ENCODE results near the gene NECTIN1.

NECTIN1 gene

DNA sequence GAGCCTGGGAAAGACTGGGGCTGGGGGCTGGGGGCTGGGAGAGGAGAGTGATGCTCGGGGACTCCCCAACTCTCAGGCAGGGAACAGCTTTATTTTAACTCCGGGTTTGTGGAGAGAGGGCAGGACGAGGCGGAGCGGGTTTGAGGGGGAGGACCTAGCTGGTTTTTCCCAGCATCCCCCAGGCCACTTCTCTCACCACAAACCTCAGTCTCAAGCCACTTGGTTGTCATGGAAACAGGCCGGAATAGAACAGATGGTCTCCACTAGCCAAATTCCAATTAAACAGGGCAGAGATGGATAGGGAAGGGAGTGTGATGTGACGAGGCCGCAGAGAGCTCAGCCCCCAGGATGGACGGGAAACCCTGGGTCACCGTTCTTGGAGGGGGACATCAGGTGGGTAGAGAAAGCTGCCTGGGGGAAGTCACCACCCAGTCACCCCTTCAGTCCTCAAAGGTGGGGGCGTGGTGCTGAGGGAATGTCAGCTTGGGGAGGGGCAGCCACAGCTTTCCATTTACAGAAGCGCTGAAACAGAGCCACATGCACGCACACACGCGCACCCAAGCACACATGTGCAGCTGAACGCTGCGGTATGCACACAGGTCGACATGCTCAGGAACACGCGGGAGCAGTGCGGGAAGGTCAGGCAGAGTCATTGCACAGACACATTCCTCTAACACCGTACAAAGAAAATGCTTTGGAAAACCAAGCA lies 19.2 kb downstream of the NECTIN1 start:
- H3K36me3 ChIP-seq (ENCODE audit: control insufficient read depth, low read length), result no peaks in the 10 kb centered on the region
- no peak overlapping the region for H3K4me2 ChIP-seq (ENCODE audit: low read length)
- no peaks in the 10 kb centered on the region for H3K9me2 ChIP-seq (replicated peaks; ENCODE audit: control insufficient read depth, low read length)
- H3F3A ChIP-seq (ENCODE audit: control insufficient read depth, insufficient read depth), result no peaks in the 10 kb centered on the region
- TF ChIP-seq, protein P1, sequence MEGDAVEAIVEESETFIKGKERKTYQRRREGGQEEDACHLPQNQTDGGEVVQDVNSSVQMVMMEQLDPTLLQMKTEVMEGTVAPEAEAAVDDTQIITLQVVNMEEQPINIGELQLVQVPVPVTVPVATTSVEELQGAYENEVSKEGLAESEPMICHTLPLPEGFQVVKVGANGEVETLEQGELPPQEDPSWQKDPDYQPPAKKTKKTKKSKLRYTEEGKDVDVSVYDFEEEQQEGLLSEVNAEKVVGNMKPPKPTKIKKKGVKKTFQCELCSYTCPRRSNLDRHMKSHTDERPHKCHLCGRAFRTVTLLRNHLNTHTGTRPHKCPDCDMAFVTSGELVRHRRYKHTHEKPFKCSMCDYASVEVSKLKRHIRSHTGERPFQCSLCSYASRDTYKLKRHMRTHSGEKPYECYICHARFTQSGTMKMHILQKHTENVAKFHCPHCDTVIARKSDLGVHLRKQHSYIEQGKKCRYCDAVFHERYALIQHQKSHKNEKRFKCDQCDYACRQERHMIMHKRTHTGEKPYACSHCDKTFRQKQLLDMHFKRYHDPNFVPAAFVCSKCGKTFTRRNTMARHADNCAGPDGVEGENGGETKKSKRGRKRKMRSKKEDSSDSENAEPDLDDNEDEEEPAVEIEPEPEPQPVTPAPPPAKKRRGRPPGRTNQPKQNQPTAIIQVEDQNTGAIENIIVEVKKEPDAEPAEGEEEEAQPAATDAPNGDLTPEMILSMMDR (IDR thresholded peaks at IDR 0.05; ENCODE audit: low read depth, low read length, poor library complexity, severe bottlenecking), result no peak
- no peak for TF ChIP-seq EZH2phosphoT487 (IDR thresholded peaks at IDR 0.05; ENCODE audit: borderline replicate concordance, low read length)
- H3K4me1 ChIP-seq (ENCODE audit: control insufficient read depth, low read length), result no peaks in the 10 kb centered on the region
- no peaks in the 10 kb centered on the region for H3K9me3 ChIP-seq (ENCODE audit: control insufficient read depth, insufficient read depth, low read length)
- no peak overlapping the region for H3K4me3 ChIP-seq (ENCODE audit: low read length)
- no peaks in the 10 kb centered on the region for H4K20me1 ChIP-seq (ENCODE audit: control insufficient read depth, insufficient read depth, low read depth, low read length)
- H3K79me2 ChIP-seq (ENCODE audit: control insufficient read depth, low read length), result no peaks in the 10 kb centered on the region
- H3K27me3 ChIP-seq (ENCODE audit: control insufficient read depth, low read length), result peaks cover 3% of the 10 kb centered on the region; the same call in 1 of the 2 replicates
- no peak overlapping the region for H3K27ac ChIP-seq (ENCODE audit: low read depth, low read length)

DNA sequence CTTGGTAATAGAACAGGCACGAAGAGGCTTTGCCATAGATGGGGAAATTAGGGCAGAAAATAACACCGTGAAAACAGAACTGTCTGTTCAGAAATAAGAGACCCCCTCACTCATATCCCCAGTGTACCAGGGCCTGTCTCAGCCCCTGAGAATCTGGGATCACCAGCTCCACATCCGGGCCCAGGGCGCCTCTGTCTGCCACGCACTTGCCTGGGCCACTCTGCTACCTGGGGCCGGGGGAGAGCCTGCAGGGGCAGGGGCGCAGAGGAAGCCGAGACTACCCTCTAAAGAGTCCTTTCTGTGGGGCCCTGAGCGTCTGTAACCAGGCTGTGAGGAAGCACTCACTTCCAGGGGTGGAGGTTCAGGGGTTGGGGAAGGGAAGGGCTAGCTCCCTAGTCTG lies 19.8 kb downstream of the NECTIN1 start:
- H3K36me3 ChIP-seq (ENCODE audit: control insufficient read depth, low read length), result no peaks in the 10 kb centered on the region
- no peak overlapping the region for H3K27ac ChIP-seq (ENCODE audit: low read depth, low read length)
- no peaks in the 10 kb centered on the region for H4K20me1 ChIP-seq (ENCODE audit: control insufficient read depth, insufficient read depth, low read depth, low read length)
- TF ChIP-seq, protein P1 (IDR thresholded peaks at IDR 0.05; ENCODE audit: low read depth, low read length, poor library complexity, severe bottlenecking), result no peak
- TF ChIP-seq EZH2phosphoT487 (IDR thresholded peaks at IDR 0.05; ENCODE audit: borderline replicate concordance, low read length), result no peak
- no peaks in the 10 kb centered on the region for H3F3A ChIP-seq (ENCODE audit: control insufficient read depth, insufficient read depth)
- no peaks in the 10 kb centered on the region for H3K4me1 ChIP-seq (ENCODE audit: control insufficient read depth, low read length)
- no peaks in the 10 kb centered on the region for H3K9me2 ChIP-seq (replicated peaks; ENCODE audit: control insufficient read depth, low read length)
- peaks cover 3% of the 10 kb centered on the region; the same call in 1 of the 2 replicates for H3K27me3 ChIP-seq (ENCODE audit: control insufficient read depth, low read length)
- H3K4me2 ChIP-seq (ENCODE audit: low read length), result no peak overlapping the region
- no peaks in the 10 kb centered on the region for H3K9me3 ChIP-seq (ENCODE audit: control insufficient read depth, insufficient read depth, low read length)
- no peak overlapping the region for H3K4me3 ChIP-seq (ENCODE audit: low read length)
- no peaks in the 10 kb centered on the region for H3K79me2 ChIP-seq (ENCODE audit: control insufficient read depth, low read length)

DNA sequence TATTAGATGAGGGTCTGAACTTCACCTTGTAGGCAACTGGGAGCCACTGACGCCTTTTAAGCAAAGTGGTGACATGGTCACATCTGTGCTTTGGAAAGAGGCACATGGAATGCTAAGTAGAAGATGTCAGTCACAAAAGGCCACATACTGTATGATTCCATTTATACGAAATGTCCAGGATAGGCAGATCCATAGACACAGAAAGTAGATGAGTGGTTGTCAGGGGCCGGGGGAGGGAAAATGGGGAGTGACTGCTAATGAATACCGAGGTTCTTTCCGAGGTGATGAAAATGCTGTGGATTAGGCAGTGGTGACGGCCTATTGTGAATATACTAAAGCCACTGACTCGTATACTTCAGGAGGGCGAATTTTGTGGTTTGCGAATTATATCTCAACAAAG lies 20.6 kb downstream of the NECTIN1 start:
- Histone ChIP-seq H3K79me2 (ENCODE audit: control insufficient read depth, low read length) (no peaks in the 10 kb centered on the region), H4K20me1 (ENCODE audit: control insufficient read depth, insufficient read depth, low read depth, low read length) (no peaks in the 10 kb centered on the region), H3K4me3 (ENCODE audit: low read length) (no peak overlapping the region), H3K4me1 (ENCODE audit: control insufficient read depth, low read length) (no peaks in the 10 kb centered on the region), H3K27me3 (ENCODE audit: control insufficient read depth, low read length) (peaks cover 3% of the 10 kb centered on the region; the same call in 1 of the 2 replicates), H3K9me2 (replicated peaks; ENCODE audit: control insufficient read depth, low read length) (no peaks in the 10 kb centered on the region), H3K27ac (ENCODE audit: low read depth, low read length) (no peak overlapping the region), H3K36me3 (ENCODE audit: control insufficient read depth, low read length) (no peaks in the 10 kb centered on the region), H3F3A (ENCODE audit: control insufficient read depth, insufficient read depth) (no peaks in the 10 kb centered on the region), H3K4me2 (ENCODE audit: low read length) (no peak overlapping the region), H3K9me3 (ENCODE audit: control insufficient read depth, insufficient read depth, low read length) (no peaks in the 10 kb centered on the region)
- TF ChIP-seq, protein P1 (IDR thresholded peaks at IDR 0.05; ENCODE audit: low read depth, low read length, poor library complexity, severe bottlenecking), result no peak
- TF ChIP-seq EZH2phosphoT487 (IDR thresholded peaks at IDR 0.05; ENCODE audit: borderline replicate concordance, low read length), result no peak

Data from DOHH2 (cell line).